H9 (cell line): Measurements from ENCODE around the gene SDC3. TPM values are rescaled to one million over a fixed set of nuclear protein-coding genes. Genes with fewer than 3 reads are reported as not detected.

Source experiments
- DNase-seq: peaks from one replicate; pipeline ENCODE4 v3.0.0-alpha.2; 2017
- H2AFZ ChIP-seq: one replicate; pipeline ENCODE4 v1.6.1; 2013; ENCODE audit warnings: mild to moderate bottlenecking, low read length, control low read depth, moderate library complexity
- H2AK5ac ChIP-seq: 2 replicates; pipeline ENCODE4 v1.6.1; 2013; ENCODE audit warnings: low read length, control low read depth, mixed read lengths; ENCODE audit not compliant: insufficient read length
- H2BK120ac ChIP-seq: one replicate; pipeline ENCODE4 v1.6.1; 2013; ENCODE audit warnings: low read depth, mild to moderate bottlenecking, low read length, control low read depth, inconsistent platforms; ENCODE audit not compliant: poor library complexity, severe bottlenecking
- H2BK12ac ChIP-seq: 2 replicates; pipeline ENCODE4 v1.6.1; 2013; ENCODE audit warnings: low read length, control low read depth, mixed read lengths, low read depth; ENCODE audit not compliant: insufficient read length
- H2BK15ac ChIP-seq: 2 replicates; pipeline ENCODE4 v1.6.1; 2013; ENCODE audit warnings: low read depth, low read length, control low read depth
- H2BK20ac ChIP-seq: one replicate; pipeline ENCODE4 v1.6.1; 2013; ENCODE audit warnings: low read depth, mild to moderate bottlenecking, low read length, control low read depth, inconsistent platforms; ENCODE audit not compliant: poor library complexity, severe bottlenecking
- H2BK5ac ChIP-seq: 2 replicates; pipeline ENCODE4 v1.6.1; 2013; ENCODE audit warnings: low read length, control low read depth, mixed read lengths; ENCODE audit not compliant: insufficient read length
- H3K14ac ChIP-seq: 2 replicates; pipeline ENCODE4 v1.6.1; 2013; ENCODE audit warnings: low read length, control low read depth; ENCODE audit not compliant: insufficient read depth
- H3K18ac ChIP-seq: 2 replicates; pipeline ENCODE4 v1.6.1; 2013; ENCODE audit warnings: low read depth, mild to moderate bottlenecking, mixed read lengths, low read length, control low read depth; ENCODE audit not compliant: insufficient read length
- H3K23ac ChIP-seq: 2 replicates; pipeline ENCODE4 v1.6.1; 2013; ENCODE audit warnings: low read length, control low read depth, mixed read lengths, low read depth; ENCODE audit not compliant: insufficient read length
- H3K23me2 ChIP-seq: 2 replicates; pipeline ENCODE4 v1.6.1; 2013; ENCODE audit warnings: low read depth, mild to moderate bottlenecking, mixed read lengths, low read length, control low read depth; ENCODE audit not compliant: insufficient read length, poor library complexity, severe bottlenecking
- H3K27ac ChIP-seq: 2 replicates; pipeline ENCODE4 v1.5.1; 2013; ENCODE audit warnings: low read length, control low read depth, mixed read lengths, low read depth; ENCODE audit not compliant: insufficient read length
- H3K27me3 ChIP-seq: 2 replicates; pipeline ENCODE4 v1.6.1; 2013; ENCODE audit warnings: low read length, control low read depth, inconsistent platforms; ENCODE audit not compliant: insufficient read depth
- H3K4ac ChIP-seq: 2 replicates; pipeline ENCODE4 v1.6.1; 2013; ENCODE audit warnings: low read depth, mild to moderate bottlenecking, control low read depth, inconsistent platforms, low read length, moderate library complexity
- H3K4me1 ChIP-seq: 2 replicates; pipeline ENCODE4 v1.6.1; 2013; ENCODE audit warnings: low read length, control low read depth, inconsistent platforms; ENCODE audit not compliant: insufficient read depth
- H3K4me2 ChIP-seq: 2 replicates; pipeline ENCODE4 v1.6.1; 2013; ENCODE audit warnings: low read length, control low read depth, mixed read lengths; ENCODE audit not compliant: insufficient read length, insufficient read depth
- H3K56ac ChIP-seq: 2 replicates; pipeline ENCODE4 v1.6.1; 2013; ENCODE audit warnings: low read depth, mild to moderate bottlenecking, mixed read lengths, low read length, control low read depth; ENCODE audit not compliant: insufficient read length
- H3K79me1 ChIP-seq: 2 replicates; pipeline ENCODE4 v1.6.1; 2013; ENCODE audit warnings: low read depth, mild to moderate bottlenecking, moderate library complexity, low read length, control low read depth, inconsistent platforms; ENCODE audit not compliant: insufficient read depth, poor library complexity, severe bottlenecking
- H3K79me2 ChIP-seq: 2 replicates; pipeline ENCODE4 v1.6.1; 2013; ENCODE audit warnings: low read length, control low read depth, inconsistent platforms; ENCODE audit not compliant: insufficient read depth
- H3K9ac ChIP-seq: 2 replicates; pipeline ENCODE4 v1.6.1; 2013; ENCODE audit warnings: low read length, control low read depth, mixed read lengths; ENCODE audit not compliant: insufficient read length; ENCODE audit errors: extremely low read depth
- H3K9me3 ChIP-seq: one replicate; pipeline ENCODE4 v1.6.1; 2013; ENCODE audit warnings: low read depth, low read length, inconsistent platforms; ENCODE audit not compliant: control insufficient read depth
- H3T11ph ChIP-seq: one replicate; pipeline ENCODE4 v1.6.1; 2013; ENCODE audit warnings: mild to moderate bottlenecking, low read length, control low read depth, inconsistent platforms
- H4K20me1 ChIP-seq: one replicate; pipeline ENCODE4 v1.6.1; 2013; ENCODE audit not compliant: control insufficient read depth, insufficient read length, insufficient read depth
- H4K5ac ChIP-seq: 2 replicates; pipeline ENCODE4 v1.6.1; 2013; ENCODE audit warnings: low read depth, mild to moderate bottlenecking, mixed read lengths, low read length, control low read depth; ENCODE audit not compliant: insufficient read length
- H4K8ac ChIP-seq: replicated peaks from 2 replicates; pipeline ENCODE4 v1.6.1; 2013; ENCODE audit warnings: low read length, control low read depth, mixed read lengths, low read depth; ENCODE audit not compliant: insufficient read length
- H4K91ac ChIP-seq: 2 replicates; pipeline ENCODE4 v1.6.1; 2013; ENCODE audit warnings: low read depth, mild to moderate bottlenecking, moderate library complexity, mixed read lengths, low read length, control low read depth; ENCODE audit not compliant: insufficient read length
- H3K27ac Mint-ChIP-seq, 3 experiments: 2 replicates in 2 of 3; 3 replicates in 1 of 3; pipeline ENCODE4 v1.8.0; 2020 to 2021; ENCODE audit warnings: mixed read lengths in 3 of 3, mild to moderate bottlenecking in 1 of 3, moderate library complexity in 1 of 3
- H3K27me3 Mint-ChIP-seq: 2 replicates; pipeline ENCODE4 v1.8.0; 2021; ENCODE audit warnings: low read depth, mild to moderate bottlenecking, moderate library complexity, mixed read lengths
- H3K36me3 Mint-ChIP-seq, 3 experiments: 2 replicates in 2 of 3; 3 replicates in 1 of 3; pipeline ENCODE4 v1.8.0; 2020 to 2021; ENCODE audit warnings: low read depth in 3 of 3, mixed read lengths in 3 of 3; ENCODE audit not compliant: insufficient read depth in 1 of 3
- H3K4me1 Mint-ChIP-seq, 2 experiments: 2 replicates each; pipeline ENCODE4 v1.8.0; 2020; ENCODE audit warnings: mixed read lengths in 2 of 2
- H3K4me3 Mint-ChIP-seq, 2 experiments: 2 replicates in 1 of 2; 3 replicates in 1 of 2; pipeline ENCODE4 v1.8.0; 2020 to 2021; ENCODE audit warnings: mild to moderate bottlenecking in 2 of 2, mixed read lengths in 2 of 2, moderate library complexity in 1 of 2
- H3K9me3 Mint-ChIP-seq, 2 experiments: 2 replicates in 1 of 2; 3 replicates in 1 of 2; pipeline ENCODE4 v1.8.0; 2020; ENCODE audit warnings: mild to moderate bottlenecking in 2 of 2, mixed read lengths in 2 of 2, moderate library complexity in 1 of 2
- WGBS: extraction: QIAGEN DNeasy Blood & Tissue Kit; methylation state at CpG from one replicate; pipeline ENCODE4 v1.1.7; 2013; ENCODE audit warnings: missing lambda C conversion rate, low lambda C conversion rate, mixed read lengths; ENCODE audit not compliant: insufficient read length; ENCODE audit errors: extremely low coverage; 5-methylcytosine and 5-hydroxymethylcytosine counted together
- total RNA-seq: library from RNA; stranded (reverse); gene quantifications from 2 replicates; pipeline ENCODE4 v1.2.1, GENCODE V29; 2021
- TF ChIP-seq, protein P1 (sequence below): fragments of 200-600 bp; sonication (generic); conservative IDR thresholded peaks from 3 replicates; pipeline ENCODE4 v1.8.0; 2021; ENCODE audit warnings: antibody characterized with exemption, mild to moderate bottlenecking

Gene SDC3
- total RNA-seq, 1 experiment from 2014 or later: 25.9 TPM

DNA sequence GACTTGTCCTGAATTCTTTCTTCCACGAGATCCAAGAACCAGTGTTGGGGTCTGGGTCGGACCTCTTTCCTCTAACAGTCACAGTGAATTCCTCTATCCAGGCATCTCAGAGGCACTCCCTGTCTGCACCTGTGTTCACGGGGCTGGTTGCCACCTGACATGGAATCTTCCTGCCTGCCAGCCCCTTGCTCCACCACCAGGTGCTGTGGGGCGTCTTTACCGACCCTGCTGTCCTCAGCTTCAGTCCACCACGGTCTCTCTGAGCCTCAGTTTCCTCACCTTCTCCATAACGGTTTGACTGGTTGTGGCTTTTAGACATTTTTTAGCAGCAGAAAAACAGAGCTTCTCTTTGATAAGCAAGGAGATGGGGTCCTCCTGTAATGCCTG lies 62.7 kb downstream of the SDC3 start:
- no CpG with 5 or more reads among the region's 7 CpGs for WGBS
- peak; percentile 68 for DNase-seq

More for the DNA sequence above, 62.7 kb downstream of the SDC3 start:
- Histone ChIP-seq H4K8ac (no peak overlapping the region), H2AFZ (no peak overlapping the region), H3K56ac (no peak overlapping the region), H3K27ac (no peak overlapping the region), H2BK5ac (no peak overlapping the region), H3K4me1 (peaks cover 4% of the 10 kb centered on the region; the same call in 1 of the 2 replicates), H3K9me3 (no peaks in the 10 kb centered on the region), H4K20me1 (no peaks in the 10 kb centered on the region), H2AK5ac (no peak overlapping the region), H3K23ac (no peak overlapping the region), H2BK12ac (no peak overlapping the region), H3K4ac (no peak overlapping the region), H3T11ph (no peak overlapping the region), H3K27me3 (no peaks in the 10 kb centered on the region), H3K23me2 (no peaks in the 10 kb centered on the region), H4K91ac (no peak overlapping the region), H4K5ac (no peak overlapping the region), H3K79me2 (no peaks in the 10 kb centered on the region), H2BK20ac (no peak overlapping the region), H3K4me2 (no peak overlapping the region), H3K14ac (no peak overlapping the region), H3K9ac (no peak overlapping the region), H3K18ac (no peak overlapping the region), H2BK120ac (no peak overlapping the region), H3K79me1 (no peaks in the 10 kb centered on the region), H2BK15ac (no peak overlapping the region)
- Mint-ChIP-seq H3K27me3 (peaks cover 57% of the 10 kb centered on the region), H3K4me1 (peaks cover 56 to 64% of the 10 kb centered on the region in 2 experiments), H3K9me3 (no peaks in the 10 kb centered on the region; a peak in 1 of 5 replicates), H3K36me3 (no peaks in the 10 kb centered on the region), H3K27ac (no peak overlapping the region), H3K4me3 (no peak overlapping the region)
- TF ChIP-seq, protein P1, sequence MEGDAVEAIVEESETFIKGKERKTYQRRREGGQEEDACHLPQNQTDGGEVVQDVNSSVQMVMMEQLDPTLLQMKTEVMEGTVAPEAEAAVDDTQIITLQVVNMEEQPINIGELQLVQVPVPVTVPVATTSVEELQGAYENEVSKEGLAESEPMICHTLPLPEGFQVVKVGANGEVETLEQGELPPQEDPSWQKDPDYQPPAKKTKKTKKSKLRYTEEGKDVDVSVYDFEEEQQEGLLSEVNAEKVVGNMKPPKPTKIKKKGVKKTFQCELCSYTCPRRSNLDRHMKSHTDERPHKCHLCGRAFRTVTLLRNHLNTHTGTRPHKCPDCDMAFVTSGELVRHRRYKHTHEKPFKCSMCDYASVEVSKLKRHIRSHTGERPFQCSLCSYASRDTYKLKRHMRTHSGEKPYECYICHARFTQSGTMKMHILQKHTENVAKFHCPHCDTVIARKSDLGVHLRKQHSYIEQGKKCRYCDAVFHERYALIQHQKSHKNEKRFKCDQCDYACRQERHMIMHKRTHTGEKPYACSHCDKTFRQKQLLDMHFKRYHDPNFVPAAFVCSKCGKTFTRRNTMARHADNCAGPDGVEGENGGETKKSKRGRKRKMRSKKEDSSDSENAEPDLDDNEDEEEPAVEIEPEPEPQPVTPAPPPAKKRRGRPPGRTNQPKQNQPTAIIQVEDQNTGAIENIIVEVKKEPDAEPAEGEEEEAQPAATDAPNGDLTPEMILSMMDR: peak; percentile 62
